Esophagus muscularis mucosa (tissue), 4 donors: ENCODE measurements around the gene RFC1. TPM values are rescaled to one million over a fixed set of nuclear protein-coding genes. Genes with fewer than 3 reads are reported as not detected.
"Not testable (repeated sequence)": the region's sequence is repeated elsewhere in the genome, so short reads cannot be mapped to it uniquely, and the experiment has no call there.

Experiments used
- DNase-seq: peaks from one replicate; pipeline ENCODE4 v3.0.0-alpha.2; 2017; ENCODE audit errors: extremely low spot score
- H3K27ac ChIP-seq, 4 donors: fragments of 200-600 bp; sonication (generic); replicated peaks in 1 of 4; 1 replicate in 3 of 4; 2 replicates in 1 of 4; pipeline ENCODE4 v1.5.1; 2016 to 2019; ENCODE audit warnings: mild to moderate bottlenecking in 1 of 4
- H3K27me3 ChIP-seq, 4 donors: fragments of 200-600 bp; sonication (generic); one replicate each; pipeline versions ENCODE4 v1.5.1 to v1.6.0; 2016 to 2019
- H3K36me3 ChIP-seq, 4 donors: fragments of 200-600 bp; sonication (generic); one replicate each; pipeline ENCODE4 v1.5.1; 2016 to 2019
- H3K4me1 ChIP-seq, 4 donors: fragments of 200-600 bp; sonication (generic); one replicate each; pipeline ENCODE4 v1.5.1; 2016 to 2019
- H3K4me3 ChIP-seq, 4 donors: fragments of 200-600 bp; sonication (generic); 1 replicate in 2 of 4; 2 replicates in 2 of 4; pipeline ENCODE4 v1.5.1; 2016 to 2019; ENCODE audit warnings: mild to moderate bottlenecking in 4 of 4, moderate library complexity in 1 of 4
- H3K9me3 ChIP-seq, 4 donors: fragments of 200-600 bp; sonication (generic); 1 replicate in 3 of 4; 2 replicates in 1 of 4; pipeline ENCODE4 v1.5.1; 2016 to 2019
- EP300 ChIP-seq: sonication (generic); formaldehyde crosslinking; IDR thresholded peaks from one replicate; pipeline ENCODE4 v1.6.1; 2017; ENCODE audit warnings: antibody characterized with exemption
- POLR2A ChIP-seq: fragments of 450-650 bp; IDR thresholded peaks from one replicate; pipeline ENCODE4 v1.6.1; 2017; ENCODE audit warnings: antibody characterized with exemption, moderate library complexity, mild to moderate bottlenecking, low read depth
- POLR2AphosphoS5 ChIP-seq, 2 donors: sonication (generic); formaldehyde crosslinking; IDR thresholded peaks; one replicate each; pipeline ENCODE4 v1.6.1; 2017; ENCODE audit warnings: antibody characterized with exemption in 2 of 2
- WGBS: methylation state at CpG from one replicate; pipeline ENCODE4 v1.1.5; 2018; 5-methylcytosine and 5-hydroxymethylcytosine counted together
- intact Hi-C: fragments of 100-400 bp; cut with DNase I; formaldehyde crosslinking; loops from one replicate; pipeline ENCODE4 v1.15.1; 2023
- total RNA-seq, 4 donors: library from RNA; depleted of rRNA; stranded (reverse); fragments of >200 nt; gene quantifications; one replicate each; pipeline versions ENCODE4 v1.1.0 to v1.2.1, GENCODE V29; 2016
- TF ChIP-seq, protein P1 (sequence below), 3 experiments: fragments of 200-600 bp in 2 of 3; fragments of 450-650 bp in 1 of 3; sonication (generic) in 2 of 3; IDR thresholded peaks; one replicate each; pipeline ENCODE4 v1.5.1; 2017 to 2019; ENCODE audit warnings: antibody characterized with exemption in 3 of 3, mild to moderate bottlenecking in 2 of 3, moderate library complexity in 1 of 3

RFC1 gene
- total RNA-seq, 4 donors from 2014 or later: 30.6 to 37.4 (median 33.9) TPM

DNA sequence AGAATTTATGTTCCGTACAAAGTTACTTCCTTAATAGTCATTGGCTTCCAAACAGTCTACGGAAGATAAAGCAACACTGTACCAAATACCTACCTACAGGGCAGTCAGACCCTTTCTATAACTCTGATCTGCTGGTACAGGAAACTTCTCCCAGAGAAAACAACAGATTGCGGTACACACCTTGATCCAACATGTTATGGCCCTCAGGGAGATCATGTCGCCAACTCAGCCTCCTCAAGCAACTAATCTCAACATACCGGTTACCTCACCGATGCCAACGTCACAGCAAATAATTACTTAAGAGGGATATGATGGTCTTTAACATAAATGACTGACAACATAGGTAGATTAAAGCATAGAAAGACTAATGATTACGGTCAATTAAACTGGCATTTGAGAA, 70.4 kb downstream of the RFC1 start:
- Histone ChIP-seq H3K36me3 (peaks cover 13 to 84% (median 73%) of the 10 kb centered on the region in 4 donors), H3K27me3 (no peaks in the 10 kb centered on the region), H3K27ac (no peak overlapping the region), H3K4me3 (no peak overlapping the region), H3K4me1 (no peaks in the 10 kb centered on the region), H3K9me3 (no peaks in the 10 kb centered on the region)
- WGBS: 98% methylated on average over 8 of the region's 8 CpGs
- no peak for DNase-seq
- TF ChIP-seq, protein P1, sequence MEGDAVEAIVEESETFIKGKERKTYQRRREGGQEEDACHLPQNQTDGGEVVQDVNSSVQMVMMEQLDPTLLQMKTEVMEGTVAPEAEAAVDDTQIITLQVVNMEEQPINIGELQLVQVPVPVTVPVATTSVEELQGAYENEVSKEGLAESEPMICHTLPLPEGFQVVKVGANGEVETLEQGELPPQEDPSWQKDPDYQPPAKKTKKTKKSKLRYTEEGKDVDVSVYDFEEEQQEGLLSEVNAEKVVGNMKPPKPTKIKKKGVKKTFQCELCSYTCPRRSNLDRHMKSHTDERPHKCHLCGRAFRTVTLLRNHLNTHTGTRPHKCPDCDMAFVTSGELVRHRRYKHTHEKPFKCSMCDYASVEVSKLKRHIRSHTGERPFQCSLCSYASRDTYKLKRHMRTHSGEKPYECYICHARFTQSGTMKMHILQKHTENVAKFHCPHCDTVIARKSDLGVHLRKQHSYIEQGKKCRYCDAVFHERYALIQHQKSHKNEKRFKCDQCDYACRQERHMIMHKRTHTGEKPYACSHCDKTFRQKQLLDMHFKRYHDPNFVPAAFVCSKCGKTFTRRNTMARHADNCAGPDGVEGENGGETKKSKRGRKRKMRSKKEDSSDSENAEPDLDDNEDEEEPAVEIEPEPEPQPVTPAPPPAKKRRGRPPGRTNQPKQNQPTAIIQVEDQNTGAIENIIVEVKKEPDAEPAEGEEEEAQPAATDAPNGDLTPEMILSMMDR (IDR thresholded peaks at IDR 0.05): no peak
- no peak for TF ChIP-seq EP300
- no peak for TF ChIP-seq POLR2A
- no peak for TF ChIP-seq POLR2AphosphoS5 (IDR thresholded peaks at IDR 0.05)
- intact Hi-C loops: no loop called here

DNA sequence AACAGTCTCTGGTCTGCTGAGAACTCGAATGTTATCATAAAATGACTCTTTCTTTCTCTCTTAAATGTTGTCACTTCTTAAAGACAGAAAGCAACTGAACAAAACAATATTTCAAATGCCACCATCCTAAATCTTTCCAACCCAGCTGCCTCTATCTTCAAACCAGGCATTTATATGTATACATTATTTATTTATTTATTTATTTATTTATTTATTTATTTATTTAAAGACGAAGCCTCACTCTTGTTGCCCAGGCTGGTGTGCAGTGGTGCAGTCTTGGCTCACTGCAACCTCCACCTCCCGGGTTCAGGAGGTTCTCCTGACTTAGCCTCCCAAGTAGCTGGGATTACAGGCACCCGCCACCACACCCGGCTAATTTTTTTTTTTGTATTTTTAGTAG, 73.7 kb downstream of the RFC1 start:
- intact Hi-C loops, H3K27ac ChIP-seq, DNase-seq, H3K4me3 ChIP-seq, H3K9me3 ChIP-seq, H3K4me1 ChIP-seq, H3K27me3 ChIP-seq: not testable (repeated sequence)
- 92% methylated on average over 5 of the region's 5 CpGs for WGBS
- H3K36me3 ChIP-seq: peaks cover 28 to 84% (median 72%) of the 10 kb centered on the region in 4 donors

DNA sequence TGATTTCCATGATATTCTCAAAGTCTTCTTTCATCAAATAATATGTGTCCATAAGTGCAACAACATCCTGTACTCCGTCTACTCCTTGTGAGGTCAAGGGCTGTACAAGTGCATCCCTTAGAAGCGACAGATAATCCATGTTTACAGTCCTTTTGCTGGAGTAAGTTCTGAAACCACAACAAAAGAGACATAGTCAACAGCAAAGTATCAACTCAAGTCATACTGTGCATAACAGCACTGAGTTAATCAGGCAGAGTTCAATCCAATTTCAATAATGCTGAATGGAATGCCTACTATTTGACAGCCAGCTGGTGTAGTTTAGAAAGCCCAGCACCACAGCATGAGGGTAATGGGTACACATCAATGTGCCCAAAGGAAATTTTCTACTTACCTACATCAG, 74.5 kb downstream of the RFC1 start:
- TF ChIP-seq POLR2A: no peak
- no peak for TF ChIP-seq POLR2AphosphoS5 (IDR thresholded peaks at IDR 0.05)
- TF ChIP-seq, protein P1 (IDR thresholded peaks at IDR 0.05): no peak
- no peak for TF ChIP-seq EP300
- H3K4me3 ChIP-seq: no peak overlapping the region
- intact Hi-C loops: no loop called here
- no peak for DNase-seq
- WGBS: 86% methylated on average over 2 of the region's 2 CpGs
- H3K9me3 ChIP-seq: no peaks in the 10 kb centered on the region
- H3K36me3 ChIP-seq: peaks cover 28 to 91% (median 79%) of the 10 kb centered on the region in 4 donors
- H3K4me1 ChIP-seq: no peaks in the 10 kb centered on the region
- no peak overlapping the region for H3K27ac ChIP-seq
- H3K27me3 ChIP-seq: no peaks in the 10 kb centered on the region

DNA sequence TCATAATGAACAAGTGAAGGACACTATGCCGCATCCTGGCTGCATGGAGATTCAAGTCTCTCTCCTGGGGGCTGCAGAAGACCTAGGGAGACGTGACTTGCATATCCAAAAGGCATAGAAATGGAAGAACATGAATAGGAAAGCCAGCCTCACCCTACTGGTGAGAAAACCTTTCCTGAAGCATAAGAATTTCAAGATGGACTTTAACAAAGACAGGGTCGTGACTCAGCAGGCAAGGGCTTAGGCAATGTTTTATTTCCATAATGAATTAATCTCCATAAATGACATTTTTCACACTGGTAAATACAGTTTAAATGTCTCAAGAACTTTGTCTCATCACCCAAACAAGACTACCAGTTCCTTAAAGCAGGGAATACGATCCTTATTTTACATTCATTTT, 78.9 kb downstream of the RFC1 start:
- DNase-seq: no peak
- Histone ChIP-seq H3K9me3 (peaks cover 0 to 2% (median 0%) of the 10 kb centered on the region in 4 donors), H3K27ac (no peak overlapping the region), H3K27me3 (no peaks in the 10 kb centered on the region), H3K36me3 (peaks cover 32 to 78% (median 61%) of the 10 kb centered on the region in 4 donors), H3K4me3 (no peak overlapping the region), H3K4me1 (no peaks in the 10 kb centered on the region)
- 92% methylated on average over 4 of the region's 4 CpGs for WGBS
- TF ChIP-seq POLR2A (no peak), POLR2AphosphoS5 (IDR thresholded peaks at IDR 0.05) (no peak), EP300 (no peak)
- TF ChIP-seq, protein P1 (IDR thresholded peaks at IDR 0.05): no peak
- intact Hi-C loops: no loop called here

DNA sequence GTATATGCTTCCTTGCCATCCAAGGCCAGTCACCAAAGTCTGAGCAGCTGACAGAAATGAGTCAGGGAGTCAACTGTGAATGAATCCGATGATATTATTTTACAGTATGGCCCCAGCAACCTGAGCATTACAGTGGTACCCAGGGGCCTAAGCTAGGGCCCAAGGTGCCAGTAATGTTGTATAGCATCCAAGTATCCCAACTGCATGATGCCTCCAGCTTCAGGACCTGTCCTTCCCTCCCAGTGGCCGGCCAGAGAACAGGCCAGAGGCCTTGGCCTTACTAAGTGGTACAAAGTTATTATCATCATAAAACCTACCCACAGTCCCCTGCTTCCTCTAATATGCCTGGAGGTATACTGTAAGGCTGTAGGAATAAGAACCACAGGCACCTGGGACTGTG, 79.9 kb downstream of the RFC1 start:
- Histone ChIP-seq H3K9me3 (peaks cover 0 to 8% (median 0%) of the 10 kb centered on the region in 4 donors), H3K4me3 (no peak overlapping the region), H3K4me1 (no peaks in the 10 kb centered on the region), H3K27ac (no peak overlapping the region), H3K27me3 (no peaks in the 10 kb centered on the region), H3K36me3 (peaks cover 32 to 75% (median 56%) of the 10 kb centered on the region in 4 donors)
- intact Hi-C loops: no loop called here
- TF ChIP-seq POLR2A (no peak), POLR2AphosphoS5 (IDR thresholded peaks at IDR 0.05) (no peak), EP300 (no peak)
- TF ChIP-seq, protein P1 (IDR thresholded peaks at IDR 0.05): no peak
- 88% methylated on average over 2 of the region's 2 CpGs for WGBS
- DNase-seq: no peak
